A549 (cell line): ENCODE results near the gene TBC1D10B. TPM values are rescaled to one million over a fixed set of nuclear protein-coding genes. Genes with fewer than 3 reads are reported as not detected.

Experiments
- ATAC-seq, 2 experiments: fragments of 200-7000 bp in 1 of 2; fragments of >200 bp in 1 of 2; cut with Nextera tagmentation in 1 of 2; cut with Tn5 transposase in 1 of 2; 3 replicates each; pipeline versions ENCODE4 v1.8.0 to v1.9.1; 2018 to 2020; ENCODE audit warnings: mild to moderate bottlenecking in 1 of 2, moderate library complexity in 1 of 2
- CTCF ChIA-PET: fragments of 300-600 bp; sonication (Branson Sonifier 250); formaldehyde crosslinking; extraction: SDS; loops from one replicate; lab custom pipeline; 2021; ENCODE audit warnings: antibody characterized with exemption, inconsistent platforms; lab: Yijun Ruan, JAX
- POLR2A ChIA-PET: fragments of 350-600 bp; formaldehyde crosslinking; extraction: SDS; loops from one replicate; lab custom pipeline; 2021; ENCODE audit warnings: antibody characterized with exemption, inconsistent platforms; lab: Yijun Ruan, JAX
- DNase-seq, 2 experiments: peaks; one replicate each; pipeline versions ENCODE4 v3.0.0 to v3.0.0-alpha.2; 2011 to 2016; ENCODE audit warnings: low read depth in 1 of 2, low spot score in 1 of 2
- FAIRE-seq: peaks from 2 replicates; lab custom pipeline; 2011; peaks lifted over from hg19 to GRCh38; lab: Jason Lieb, UNC
- H3K27ac ChIP-seq, 2 experiments: fragments of >200 bp; sonication (Bioruptor Twin); formaldehyde crosslinking; 3 replicates each; pipeline ENCODE4 v1.5.1; 2016 to 2017
- H3K4me1 ChIP-seq: fragments of >200 bp; sonication (Bioruptor Twin); formaldehyde crosslinking; 3 replicates; pipeline ENCODE4 v1.6.1; 2016
- H3K4me2 ChIP-seq: fragments of >200 bp; sonication (Bioruptor Twin); formaldehyde crosslinking; 3 replicates; pipeline ENCODE4 v1.6.1; 2016
- H3K4me3 ChIP-seq: fragments of >200 bp; sonication (Bioruptor Twin); formaldehyde crosslinking; 3 replicates; pipeline ENCODE4 v1.5.1; 2016
- H3K9me3 ChIP-seq: fragments of >200 bp; sonication (Bioruptor Twin); formaldehyde crosslinking; 3 replicates; pipeline ENCODE4 v1.6.1; 2016
- CHD4 ChIP-seq: fragments of 200-600 bp; sonication (generic); IDR thresholded peaks from 2 replicates; pipeline ENCODE4 v1.6.1; 2016; ENCODE audit warnings: antibody characterized with exemption, mild to moderate bottlenecking, borderline replicate concordance
- EHF ChIP-seq: fragments of 250-450 bp; sonication (Bioruptor Pico); IDR thresholded peaks from 2 replicates; pipeline ENCODE4 v1.5.0; 2020; ENCODE audit warnings: mild to moderate bottlenecking
- EHMT2 ChIP-seq: fragments of 200-600 bp; sonication (generic); IDR thresholded peaks from 2 replicates; pipeline ENCODE4 v1.6.1; 2016; ENCODE audit warnings: antibody characterized with exemption, low read depth, mild to moderate bottlenecking, moderate library complexity
- FOXS1 ChIP-seq: fragments of 250-450 bp; sonication (Bioruptor Pico); IDR thresholded peaks from 2 replicates; pipeline ENCODE4 v1.5.0; 2020; ENCODE audit warnings: mild to moderate bottlenecking, moderate library complexity
- GATA3 ChIP-seq: IDR thresholded peaks from 2 replicates; pipeline ENCODE4 v1.6.1; 2012; ENCODE audit warnings: borderline replicate concordance
- HDAC2 ChIP-seq: fragments of 200-600 bp; sonication (generic); IDR thresholded peaks from 2 replicates; pipeline ENCODE4 v1.6.1; 2016
- HEYL ChIP-seq: fragments of 250-450 bp; sonication (Bioruptor Pico); IDR thresholded peaks from 2 replicates; pipeline ENCODE4 v1.8.0; 2021; ENCODE audit warnings: mild to moderate bottlenecking, moderate library complexity
- HOXB5 ChIP-seq: fragments of 250-450 bp; sonication (Bioruptor Pico); IDR thresholded peaks from 2 replicates; pipeline ENCODE4 v1.5.0; 2020; ENCODE audit warnings: mild to moderate bottlenecking, moderate library complexity
- JUNB ChIP-seq: fragments of >200 bp; sonication (Bioruptor Twin); formaldehyde crosslinking; IDR thresholded peaks from 2 replicates; pipeline ENCODE4 v1.6.1; 2016
- KDM1A ChIP-seq: fragments of 200-600 bp; sonication (generic); IDR thresholded peaks from 2 replicates; pipeline ENCODE4 v1.6.1; 2016; ENCODE audit warnings: low read depth, mild to moderate bottlenecking
- MAFK ChIP-seq: fragments of 450-650 bp; IDR thresholded peaks from 2 replicates; pipeline ENCODE4 v1.6.1; 2014; ENCODE audit not compliant: partially characterized antibody
- MAX ChIP-seq: IDR thresholded peaks from 2 replicates; pipeline ENCODE4 v1.6.1; 2012
- NFE2L2 ChIP-seq: fragments of 150-350 bp; conservative IDR thresholded peaks from 2 replicates; pipeline ENCODE4 v1.6.1; 2014; ENCODE audit warnings: low read length
- NPAS2 ChIP-seq: fragments of 250-450 bp; sonication (Bioruptor Pico); IDR thresholded peaks from 2 replicates; pipeline ENCODE4 v1.8.0; 2022; ENCODE audit warnings: mild to moderate bottlenecking, moderate library complexity, borderline replicate concordance
- PHF8 ChIP-seq: fragments of 200-600 bp; sonication (generic); IDR thresholded peaks from 2 replicates; pipeline ENCODE4 v1.6.1; 2016; ENCODE audit warnings: low read depth, mild to moderate bottlenecking, antibody characterized with exemption, moderate library complexity, borderline replicate concordance
- POLR2A ChIP-seq: IDR thresholded peaks from 2 replicates; pipeline ENCODE4 v1.6.1; 2012; ENCODE audit warnings: mild to moderate bottlenecking, low read length
- RAD21 ChIP-seq, 2 experiments: fragments of >200 bp in 1 of 2; sonication (Bioruptor Twin) in 1 of 2; formaldehyde crosslinking in 1 of 2; IDR thresholded peaks in 1 of 2; conservative IDR thresholded peaks in 1 of 2; 2 replicates in 1 of 2; 3 replicates in 1 of 2; pipeline ENCODE4 v1.6.1; 2012 to 2018; ENCODE audit warnings: inconsistent platforms in 1 of 2
- RCOR1 ChIP-seq: fragments of 150-350 bp; IDR thresholded peaks from 2 replicates; pipeline ENCODE4 v1.6.1; 2014; ENCODE audit warnings: antibody characterized with exemption, low read length, low read depth
- REST ChIP-seq: fragments of 200-600 bp; sonication (generic); IDR thresholded peaks from 2 replicates; pipeline ENCODE4 v1.6.1; 2016; ENCODE audit warnings: antibody characterized with exemption, mild to moderate bottlenecking, moderate library complexity
- USF2 ChIP-seq: fragments of 450-650 bp; IDR thresholded peaks from 2 replicates; pipeline ENCODE4 v1.6.1; 2014; ENCODE audit warnings: antibody characterized with exemption
- ZNF302 ChIP-seq: fragments of 250-450 bp; sonication (Bioruptor Pico); IDR thresholded peaks from 2 replicates; pipeline ENCODE4 v1.9.0; 2021; ENCODE audit warnings: inconsistent platforms, mild to moderate bottlenecking, moderate library complexity
- ZSCAN20 ChIP-seq: fragments of 250-450 bp; sonication (Bioruptor Pico); IDR thresholded peaks from 2 replicates; pipeline ENCODE4 v1.8.0; 2022; ENCODE audit warnings: mild to moderate bottlenecking, moderate library complexity
- WGBS: methylation state at CpG from one replicate; pipeline ENCODE4 v1.1.6; 2017; ENCODE audit errors: missing lambda C conversion rate; 5-methylcytosine and 5-hydroxymethylcytosine counted together
- polyA plus RNA-seq, 4 experiments: library from polyadenylated mRNA; depleted of rRNA in 3 of 4; stranded (reverse); fragments of >200 nt; fragmentation: RNase III in 1 of 4; extraction: RNeasy Plus Mini Kit Qiagen cat#74134 plus additional on column Dnase treatment in 1 of 4; gene quantifications; 2 replicates in 3 of 4; 3 replicates in 1 of 4; pipeline ENCODE4 v1.2.3, GENCODE V29; 2011 to 2017
- TF ChIP-seq, protein P1 (sequence below): fragments of >200 bp; sonication (Bioruptor Twin); formaldehyde crosslinking; IDR thresholded peaks from 3 replicates; pipeline ENCODE4 v1.6.1; 2016
- TF ChIP-seq, protein P2 (sequence below): fragments of 250-450 bp; sonication (Bioruptor Pico); IDR thresholded peaks from 2 replicates; pipeline ENCODE4 v1.5.0; 2020; ENCODE audit warnings: low read depth, mild to moderate bottlenecking, moderate library complexity
- TF ChIP-seq, protein P3 (sequence below): fragments of >200 bp; sonication (Bioruptor Twin); formaldehyde crosslinking; IDR thresholded peaks from 2 replicates; pipeline ENCODE4 v1.6.1; 2016
- TF ChIP-seq, protein P4 (sequence below): IDR thresholded peaks from 2 replicates; pipeline ENCODE4 v1.6.1; 2012

TBC1D10B gene
- polyA plus RNA-seq, 2 of the 4 experiments (the other 2 are of a cell fraction) = 10.9 to 23.2 TPM

- ATAC-seq (no peak), DNase-seq (no peak), FAIRE-seq (no peak)
- Histone ChIP-seq H3K4me3 (no peak overlapping the region), H3K9me3 (no peaks in the 10 kb centered on the region), H3K4me1 (peaks cover 14% of the 10 kb centered on the region), H3K4me2 (no peak overlapping the region), H3K27ac (no peak overlapping the region)
- WGBS = 89% methylated on average over 10 of the region's 10 CpGs
- TF ChIP-seq, protein P1, sequence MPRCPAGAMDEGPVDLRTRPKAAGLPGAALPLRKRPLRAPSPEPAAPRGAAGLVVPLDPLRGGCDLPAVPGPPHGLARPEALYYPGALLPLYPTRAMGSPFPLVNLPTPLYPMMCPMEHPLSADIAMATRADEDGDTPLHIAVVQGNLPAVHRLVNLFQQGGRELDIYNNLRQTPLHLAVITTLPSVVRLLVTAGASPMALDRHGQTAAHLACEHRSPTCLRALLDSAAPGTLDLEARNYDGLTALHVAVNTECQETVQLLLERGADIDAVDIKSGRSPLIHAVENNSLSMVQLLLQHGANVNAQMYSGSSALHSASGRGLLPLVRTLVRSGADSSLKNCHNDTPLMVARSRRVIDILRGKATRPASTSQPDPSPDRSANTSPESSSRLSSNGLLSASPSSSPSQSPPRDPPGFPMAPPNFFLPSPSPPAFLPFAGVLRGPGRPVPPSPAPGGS = no peak
- TF ChIP-seq FOXS1 (CRISPR knock-in tag) (no peak), RCOR1 (no peak), GATA3 (no peak), ZNF302 (CRISPR knock-in tag) (no peak), HDAC2 (no peak), REST (no peak), JUNB (no peak), USF2 (no peak), RAD21 (conservative IDR thresholded peaks at IDR 0.05 in 1 of 2, IDR thresholded peaks at IDR 0.05 in 1 of 2) (no peak), HOXB5 (CRISPR knock-in tag) (no peak), HEYL (CRISPR knock-in tag) (no peak), ZSCAN20 (no peak), POLR2A (no peak), NPAS2 (CRISPR knock-in tag) (no peak), PHF8 (no peak), NFE2L2 (no peak), EHMT2 (no peak)
- TF ChIP-seq, protein P2, sequence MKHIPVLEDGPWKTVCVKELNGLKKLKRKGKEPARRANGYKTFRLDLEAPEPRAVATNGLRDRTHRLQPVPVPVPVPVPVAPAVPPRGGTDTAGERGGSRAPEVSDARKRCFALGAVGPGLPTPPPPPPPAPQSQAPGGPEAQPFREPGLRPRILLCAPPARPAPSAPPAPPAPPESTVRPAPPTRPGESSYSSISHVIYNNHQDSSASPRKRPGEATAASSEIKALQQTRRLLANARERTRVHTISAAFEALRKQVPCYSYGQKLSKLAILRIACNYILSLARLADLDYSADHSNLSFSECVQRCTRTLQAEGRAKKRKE (CRISPR knock-in tag) = no peak
- TF ChIP-seq, protein P3, sequence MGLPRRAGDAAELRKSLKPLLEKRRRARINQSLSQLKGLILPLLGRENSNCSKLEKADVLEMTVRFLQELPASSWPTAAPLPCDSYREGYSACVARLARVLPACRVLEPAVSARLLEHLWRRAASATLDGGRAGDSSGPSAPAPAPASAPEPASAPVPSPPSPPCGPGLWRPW = no peak
- CTCF ChIA-PET = interaction anchor here (0.8 to 1.5 kb wide), 6 partner anchors 11 to 273 kb away, joined by 3 to 5 read pairs (median 3); partner anchors contain the start of gene ZNF48
- POLR2A ChIA-PET = no interaction called here
These were observed 5.1 kb downstream of the TBC1D10B start for GRCh38 chr16:30365200-30365599.

DNA sequence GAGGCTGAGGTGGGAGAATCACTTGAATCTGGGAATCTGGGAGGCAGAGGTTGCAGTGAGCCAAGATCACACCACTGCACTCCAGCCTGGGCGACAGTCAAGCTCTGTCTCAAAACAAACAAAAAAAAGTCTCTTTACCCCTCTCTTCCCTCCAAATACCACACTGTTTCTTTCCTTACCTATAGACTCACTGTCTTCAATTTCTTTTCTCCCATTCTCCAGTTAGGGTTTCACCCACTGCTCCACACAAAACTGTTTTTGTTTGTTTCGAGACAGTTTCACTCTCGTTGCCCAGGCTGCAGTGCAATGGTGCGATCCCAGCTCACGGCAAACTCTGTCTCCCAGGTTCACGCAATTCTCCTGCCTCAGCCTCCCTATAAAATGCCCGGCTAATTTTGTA lies 9.1 kb downstream of the TBC1D10B start:
- 96% methylated on average over 7 of the region's 7 CpGs for WGBS
- Histone ChIP-seq H3K9me3 (no peaks in the 10 kb centered on the region), H3K4me1 (peaks cover 16% of the 10 kb centered on the region), H3K4me2 (no peak overlapping the region)
- FAIRE-seq = no peak
- TF ChIP-seq USF2 (no peak), NFE2L2 (no peak), CHD4 (no peak), EHF (CRISPR knock-in tag) (no peak), MAX (no peak), KDM1A (no peak), MAFK (no peak)
- TF ChIP-seq, protein P4, sequence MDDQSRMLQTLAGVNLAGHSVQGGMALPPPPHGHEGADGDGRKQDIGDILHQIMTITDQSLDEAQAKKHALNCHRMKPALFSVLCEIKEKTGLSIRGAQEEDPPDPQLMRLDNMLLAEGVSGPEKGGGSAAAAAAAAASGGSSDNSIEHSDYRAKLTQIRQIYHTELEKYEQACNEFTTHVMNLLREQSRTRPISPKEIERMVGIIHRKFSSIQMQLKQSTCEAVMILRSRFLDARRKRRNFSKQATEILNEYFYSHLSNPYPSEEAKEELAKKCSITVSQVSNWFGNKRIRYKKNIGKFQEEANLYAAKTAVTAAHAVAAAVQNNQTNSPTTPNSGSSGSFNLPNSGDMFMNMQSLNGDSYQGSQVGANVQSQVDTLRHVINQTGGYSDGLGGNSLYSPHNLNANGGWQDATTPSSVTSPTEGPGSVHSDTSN = no peak
- TF ChIP-seq, all 56 proteins: peak for 0
- DNase-seq (no peak), ATAC-seq (no peak)
- CTCF ChIA-PET = no interaction called here
- Histone ChIP-seq H3K4me3 (no peak overlapping the region), H3K27ac (no peak overlapping the region)
- POLR2A ChIA-PET = no interaction called here
